ENCODE data around the gene RNF217. TPM values are rescaled to one million over a fixed set of nuclear protein-coding genes. Genes with fewer than 3 reads are reported as not detected.
A peak's percentile ranks its signal among the peaks of the same experiment; 100 is the strongest.
"Not testable (repeated sequence)": the region's sequence is repeated elsewhere in the genome, so short reads cannot be mapped to it uniquely, and the experiment has no call there.

Gene RNF217
- total RNA-seq, 2 donors from 2014 or later, result 10.5 to 18.7 TPM

DNA sequence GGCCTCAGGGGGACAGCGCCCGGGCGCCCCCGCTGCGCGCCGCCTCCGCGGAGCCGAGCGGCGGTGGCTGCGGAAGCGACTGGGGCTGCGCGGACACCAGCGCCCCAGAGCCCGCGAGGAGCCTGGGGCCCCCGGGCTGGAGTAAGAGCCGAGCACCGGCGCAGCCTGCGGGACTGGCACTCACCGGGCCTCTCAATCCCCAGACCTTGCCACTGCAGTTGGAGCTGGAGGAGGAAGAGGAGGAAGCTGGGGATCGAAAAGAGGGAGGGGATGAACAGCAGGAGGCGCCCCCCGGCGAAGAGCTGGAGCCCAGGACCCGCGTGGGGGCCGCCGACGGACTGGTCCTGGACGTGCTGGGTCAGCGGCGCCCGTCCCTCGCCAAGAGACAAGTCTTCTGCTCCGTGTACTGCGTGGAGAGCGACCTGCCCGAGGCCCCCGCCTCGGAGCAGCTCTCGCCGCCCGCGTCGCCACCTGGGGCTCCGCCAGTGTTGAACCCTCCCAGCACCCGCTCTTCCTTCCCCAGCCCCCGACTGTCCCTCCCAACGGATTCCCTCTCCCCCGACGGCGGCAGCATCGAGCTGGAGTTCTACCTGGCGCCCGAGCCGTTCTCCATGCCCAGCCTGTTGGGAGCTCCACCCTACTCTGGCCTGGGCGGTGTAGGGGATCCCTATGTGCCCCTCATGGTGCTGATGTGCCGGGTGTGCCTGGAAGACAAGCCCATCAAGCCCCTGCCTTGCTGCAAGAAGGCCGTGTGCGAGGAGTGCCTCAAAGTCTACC lies 590 bp downstream of the RNF217 start:
- ATAC-seq (peak; percentile 60), DNase-seq (peak; percentile 37 to 56 (median 46))
- peaks cover 26% of the 10 kb centered on the region for H3K4me1 ChIP-seq
- H3K4me3 ChIP-seq, result peak overlapping the region; percentile 87 to 93
- intact Hi-C loops (cut with DNase I), result no loop called here
- H3K27me3 ChIP-seq, result no peaks in the 10 kb centered on the region
- WGBS, 2 donors, result 0 to 1% methylated on average over 11 to 61 of the region's 65 CpGs
- no peaks in the 10 kb centered on the region for H3K9me3 ChIP-seq
- H3K27ac ChIP-seq, result peak overlapping the region; percentile 80 to 91 (median 86)
- TF ChIP-seq CTCF (IDR thresholded peaks at IDR 0.05), result peak in 1 of 7 experiments; percentile 7
- peak; percentile 2 to 47 (median 44) for TF ChIP-seq POLR2A (IDR thresholded peaks at IDR 0.05)
- no peaks in the 10 kb centered on the region for H3K36me3 ChIP-seq (replicated peaks in 1 of 2; ENCODE audit: insufficient read depth in 1 of 2, low read depth in 2 of 2)

DNA sequence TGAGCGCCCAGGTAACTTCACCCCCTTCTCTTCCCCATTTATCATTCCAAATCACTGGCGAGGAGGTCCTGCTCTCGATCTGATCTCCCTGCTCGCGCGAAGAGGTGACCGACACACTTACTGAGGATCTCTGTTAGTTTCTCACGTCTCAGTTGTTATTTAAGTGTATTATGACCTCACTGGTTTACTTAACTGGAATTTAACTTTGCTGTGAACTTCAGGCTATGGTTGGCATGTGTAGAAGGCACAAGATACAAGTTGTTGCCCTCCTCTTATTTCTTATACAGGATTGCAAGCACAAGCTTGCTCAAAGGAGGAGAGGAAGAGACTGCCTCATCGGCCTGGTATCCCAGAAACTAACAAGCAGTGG lies 1.2 kb downstream of the RNF217 start:
- no peak for TF ChIP-seq CTCF (IDR thresholded peaks at IDR 0.05)
- TF ChIP-seq POLR2A (IDR thresholded peaks at IDR 0.05), result peak in 1 of 3 donors; percentile 19
- Histone ChIP-seq H3K27me3 (no peaks in the 10 kb centered on the region), H3K36me3 (replicated peaks in 1 of 2; ENCODE audit: insufficient read depth in 1 of 2, low read depth in 2 of 2) (no peaks in the 10 kb centered on the region), H3K4me3 (peak overlapping the region; percentile 87 to 93), H3K4me1 (peaks cover 26% of the 10 kb centered on the region), H3K9me3 (no peaks in the 10 kb centered on the region), H3K27ac (peak overlapping the region; percentile 80 to 91 (median 86))
- 1% methylated on average over 9 of the region's 9 CpGs for WGBS, 2 donors
- no peak for DNase-seq
- intact Hi-C loops (cut with DNase I), result no loop called here
- peak; percentile 19 for ATAC-seq

- Histone ChIP-seq H3K9me3 (no peaks in the 10 kb centered on the region), H3K27ac (peak overlapping the region; percentile 25 to 91 (median 86)), H3K4me1 (peaks cover 26% of the 10 kb centered on the region), H3K27me3 (no peaks in the 10 kb centered on the region), H3K4me3 (peak overlapping the region in 1 of 2 donors; percentile 87), H3K36me3 (replicated peaks in 1 of 2; ENCODE audit: insufficient read depth in 1 of 2, low read depth in 2 of 2) (no peaks in the 10 kb centered on the region)
- WGBS, 2 donors, result 7 to 9% methylated on average over 6 of the region's 6 CpGs
- intact Hi-C loops (cut with DNase I), result no loop called here
- no peak for ATAC-seq
- peak; percentile 13 to 43 (median 24) for DNase-seq
- TF ChIP-seq POLR2A (IDR thresholded peaks at IDR 0.05) (no peak), CTCF (IDR thresholded peaks at IDR 0.05) (no peak)
These were observed 1.9 kb downstream of the RNF217 start for GRCh38 chr6:124963831-124964763.

GRCh38 chr6:124964764-124965105 lies 2.5 kb downstream of the RNF217 start:
- ATAC-seq (no peak), DNase-seq (no peak)
- 68 to 79% methylated on average over 3 of the region's 3 CpGs for WGBS, 2 donors
- H3K9me3 ChIP-seq, result no peaks in the 10 kb centered on the region
- intact Hi-C loops (cut with DNase I), result no loop called here
- no peaks in the 10 kb centered on the region for H3K36me3 ChIP-seq (replicated peaks in 1 of 2; ENCODE audit: insufficient read depth in 1 of 2, low read depth in 2 of 2)
- TF ChIP-seq CTCF (IDR thresholded peaks at IDR 0.05), result no peak
- no peak for TF ChIP-seq POLR2A (IDR thresholded peaks at IDR 0.05)
- no peak overlapping the region for H3K4me3 ChIP-seq
- H3K27ac ChIP-seq, result peak overlapping the region in 2 of 4 donors; percentile 82 to 89
- H3K4me1 ChIP-seq, result peaks cover 26% of the 10 kb centered on the region
- no peaks in the 10 kb centered on the region for H3K27me3 ChIP-seq

GRCh38 chr6:124965424-124965850 lies 3.2 kb downstream of the RNF217 start:
- intact Hi-C loops (cut with DNase I); H3K9me3 ChIP-seq: not testable (repeated sequence)

More at GRCh38 chr6:124965424-124965850, 3.2 kb downstream of the RNF217 start:
- not testable (repeated sequence) for DNase-seq; H3K36me3 ChIP-seq (replicated peaks in 1 of 2; ENCODE audit: insufficient read depth in 1 of 2, low read depth in 2 of 2); H3K4me3 ChIP-seq; H3K27ac ChIP-seq; H3K27me3 ChIP-seq; ATAC-seq
- peaks cover 26% of the 10 kb centered on the region for H3K4me1 ChIP-seq
- 87 to 89% methylated on average over 3 of the region's 3 CpGs for WGBS, 2 donors

All from body of pancreas (tissue), 4 donors.